RWPE2 (cell line): Measurements from ENCODE around the gene CXorf38.

Source experiments
- ATAC-seq: fragments of 200-7000 bp; cut with Tn5 transposase; 3 replicates; pipeline ENCODE4 v1.9.1; 2021; ENCODE audit warnings: low read depth
- DNase-seq: peaks from one replicate; pipeline ENCODE4 v3.0.0-alpha.2; 2020; ENCODE audit warnings: low spot score
- H3K27ac ChIP-seq: fragments of 450-650 bp; 2 replicates; pipeline ENCODE4 v1.5.1; 2017; ENCODE audit warnings: mild to moderate bottlenecking; ENCODE audit not compliant: poor library complexity, severe bottlenecking
- H3K27me3 ChIP-seq: fragments of 250-450 bp; sonication (Bioruptor Pico); 2 replicates; pipeline ENCODE4 v1.5.1; 2021; ENCODE audit warnings: mild to moderate bottlenecking, moderate library complexity; ENCODE audit not compliant: insufficient read depth, poor library complexity, severe bottlenecking
- H3K36me3 ChIP-seq: fragments of 250-450 bp; sonication (Bioruptor Pico); 2 replicates; pipeline ENCODE4 v1.5.1; 2020; ENCODE audit warnings: low read depth, mild to moderate bottlenecking, moderate library complexity
- H3K4me1 ChIP-seq: fragments of 250-450 bp; sonication (Bioruptor Pico); 2 replicates; pipeline ENCODE4 v1.5.1; 2021; ENCODE audit warnings: mild to moderate bottlenecking, moderate library complexity; ENCODE audit not compliant: insufficient read depth, poor library complexity, severe bottlenecking
- H3K4me3 ChIP-seq: fragments of 250-450 bp; sonication (Bioruptor Pico); 2 replicates; pipeline ENCODE4 v1.5.1; 2021; ENCODE audit warnings: mild to moderate bottlenecking, moderate library complexity; ENCODE audit not compliant: severe bottlenecking
- H3K9me3 ChIP-seq: fragments of 250-450 bp; sonication (Bioruptor Pico); 2 replicates; pipeline ENCODE4 v1.5.1; 2021; ENCODE audit warnings: mild to moderate bottlenecking, moderate library complexity; ENCODE audit not compliant: severe bottlenecking
- TF ChIP-seq, protein P1 (sequence below): fragments of 450-650 bp; IDR thresholded peaks from one replicate; pipeline ENCODE4 v1.5.1; 2017; ENCODE audit warnings: mild to moderate bottlenecking, moderate library complexity; ENCODE audit not compliant: poor library complexity, severe bottlenecking

CXorf38 gene, protein sequence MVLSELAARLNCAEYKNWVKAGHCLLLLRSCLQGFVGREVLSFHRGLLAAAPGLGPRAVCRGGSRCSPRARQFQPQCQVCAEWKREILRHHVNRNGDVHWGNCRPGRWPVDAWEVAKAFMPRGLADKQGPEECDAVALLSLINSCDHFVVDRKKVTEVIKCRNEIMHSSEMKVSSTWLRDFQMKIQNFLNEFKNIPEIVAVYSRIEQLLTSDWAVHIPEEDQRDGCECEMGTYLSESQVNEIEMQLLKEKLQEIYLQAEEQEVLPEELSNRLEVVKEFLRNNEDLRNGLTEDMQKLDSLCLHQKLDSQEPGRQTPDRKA

DNA sequence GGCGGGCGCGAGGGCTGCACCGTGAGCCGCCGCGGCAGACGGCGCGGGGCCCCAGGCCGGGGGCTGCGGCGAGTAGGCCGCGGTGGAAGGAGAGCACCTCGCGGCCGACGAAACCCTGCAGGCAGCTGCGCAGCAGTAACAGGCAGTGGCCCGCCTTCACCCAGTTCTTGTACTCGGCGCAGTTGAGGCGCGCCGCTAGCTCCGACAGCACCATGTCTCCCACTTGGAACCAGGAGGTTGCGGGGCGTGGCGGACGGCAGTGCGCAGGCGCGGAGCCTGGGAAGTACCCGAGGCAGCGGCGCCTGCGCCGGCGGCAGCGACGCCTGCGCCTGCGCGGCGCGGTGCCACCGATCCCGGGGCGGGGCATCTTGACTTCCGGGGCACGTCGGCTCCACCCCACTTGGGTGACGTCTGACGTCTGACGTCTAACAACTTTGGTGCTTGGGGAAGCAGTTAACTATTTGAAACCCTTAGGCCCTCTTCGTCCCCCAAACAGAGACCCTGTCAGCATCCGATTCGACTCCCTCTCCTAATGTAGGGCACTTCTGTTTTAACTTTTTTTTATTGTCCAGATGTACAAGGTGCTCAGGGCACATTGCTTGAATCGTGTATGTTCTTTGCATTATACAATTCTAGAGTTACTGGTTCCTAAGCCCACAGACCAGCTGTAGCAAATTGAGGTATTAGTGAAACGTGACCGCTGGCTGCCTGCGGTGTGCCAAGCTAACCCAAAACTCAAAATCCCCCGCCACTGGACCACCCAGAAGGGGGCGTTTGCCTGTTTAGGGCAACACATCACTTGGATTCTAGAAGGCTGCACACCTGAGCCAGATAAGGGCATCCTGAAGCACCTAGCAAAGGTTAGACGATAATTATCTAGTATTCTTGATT, at the start of gene CXorf38:
Gene CXorf38 (minus strand): TSS at position 255 of the 891 bp plus-strand sequence. CDS start 41 bp downstream, at position 214.
- H3K27ac ChIP-seq = peak within 1 kb of the TSS; percentile 62
- ATAC-seq = peak; percentile 60

DNA sequence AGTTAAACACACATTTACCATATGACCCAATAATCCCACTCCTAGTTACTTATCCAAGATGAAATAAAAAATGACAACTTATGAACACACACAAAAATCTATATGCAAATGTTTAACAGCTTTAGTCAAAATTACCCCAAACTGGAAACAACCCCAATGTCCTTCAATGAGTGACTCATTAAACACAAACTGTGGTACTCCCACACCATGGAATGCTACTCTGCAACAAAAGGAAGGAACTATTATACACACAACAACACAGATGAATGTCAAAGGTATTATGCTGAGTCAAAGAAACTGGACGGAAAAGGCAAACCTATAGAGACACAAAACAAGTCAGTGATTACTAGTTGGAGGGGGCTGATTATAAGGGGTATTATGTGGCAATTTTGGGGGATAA, 47.4 kb upstream of the CXorf38 start:
- Histone ChIP-seq H3K9me3 (no peaks in the 10 kb centered on the region), H3K4me3 (no peak overlapping the region), H3K27ac (no peak overlapping the region), H3K27me3 (no peaks in the 10 kb centered on the region), H3K4me1 (no peaks in the 10 kb centered on the region), H3K36me3 (peaks cover 25% of the 10 kb centered on the region)
- TF ChIP-seq, protein P1, sequence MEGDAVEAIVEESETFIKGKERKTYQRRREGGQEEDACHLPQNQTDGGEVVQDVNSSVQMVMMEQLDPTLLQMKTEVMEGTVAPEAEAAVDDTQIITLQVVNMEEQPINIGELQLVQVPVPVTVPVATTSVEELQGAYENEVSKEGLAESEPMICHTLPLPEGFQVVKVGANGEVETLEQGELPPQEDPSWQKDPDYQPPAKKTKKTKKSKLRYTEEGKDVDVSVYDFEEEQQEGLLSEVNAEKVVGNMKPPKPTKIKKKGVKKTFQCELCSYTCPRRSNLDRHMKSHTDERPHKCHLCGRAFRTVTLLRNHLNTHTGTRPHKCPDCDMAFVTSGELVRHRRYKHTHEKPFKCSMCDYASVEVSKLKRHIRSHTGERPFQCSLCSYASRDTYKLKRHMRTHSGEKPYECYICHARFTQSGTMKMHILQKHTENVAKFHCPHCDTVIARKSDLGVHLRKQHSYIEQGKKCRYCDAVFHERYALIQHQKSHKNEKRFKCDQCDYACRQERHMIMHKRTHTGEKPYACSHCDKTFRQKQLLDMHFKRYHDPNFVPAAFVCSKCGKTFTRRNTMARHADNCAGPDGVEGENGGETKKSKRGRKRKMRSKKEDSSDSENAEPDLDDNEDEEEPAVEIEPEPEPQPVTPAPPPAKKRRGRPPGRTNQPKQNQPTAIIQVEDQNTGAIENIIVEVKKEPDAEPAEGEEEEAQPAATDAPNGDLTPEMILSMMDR = no peak
- DNase-seq (no peak), ATAC-seq (no peak)

More for the DNA sequence above, at the start of gene CXorf38:
- Histone ChIP-seq H3K27me3 (no peaks in the 10 kb centered on the region), H3K4me1 (no peaks in the 10 kb centered on the region), H3K4me3 (peak within 1 kb of the TSS; percentile 86), H3K9me3 (no peaks in the 10 kb centered on the region), H3K36me3 (peaks cover 13% of the 10 kb centered on the region)
- TF ChIP-seq, protein P1 = no peak
- peak; percentile 57 for DNase-seq

DNA sequence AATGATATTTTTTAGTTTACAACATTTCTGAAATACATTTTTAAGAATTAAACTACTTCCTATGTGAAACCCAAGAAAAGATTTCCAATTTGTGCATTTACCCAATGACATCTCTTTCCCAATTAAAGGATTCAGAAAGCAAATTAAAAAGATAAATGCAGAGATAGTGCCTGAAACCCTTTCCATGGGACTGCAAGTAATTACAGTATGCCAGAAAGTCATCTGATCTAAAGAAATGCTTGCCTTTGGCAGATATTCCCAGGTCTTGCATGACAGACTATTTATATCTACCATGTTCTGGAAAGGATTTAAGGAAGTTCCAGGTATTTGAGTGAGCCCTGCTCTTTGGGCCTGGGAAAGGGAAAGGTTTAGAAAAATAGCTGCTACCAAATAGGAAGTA, 41.6 kb upstream of the CXorf38 start:
- Histone ChIP-seq H3K4me3 (no peak overlapping the region), H3K36me3 (peaks cover 17% of the 10 kb centered on the region)
- TF ChIP-seq, protein P1 = no peak

DNA sequence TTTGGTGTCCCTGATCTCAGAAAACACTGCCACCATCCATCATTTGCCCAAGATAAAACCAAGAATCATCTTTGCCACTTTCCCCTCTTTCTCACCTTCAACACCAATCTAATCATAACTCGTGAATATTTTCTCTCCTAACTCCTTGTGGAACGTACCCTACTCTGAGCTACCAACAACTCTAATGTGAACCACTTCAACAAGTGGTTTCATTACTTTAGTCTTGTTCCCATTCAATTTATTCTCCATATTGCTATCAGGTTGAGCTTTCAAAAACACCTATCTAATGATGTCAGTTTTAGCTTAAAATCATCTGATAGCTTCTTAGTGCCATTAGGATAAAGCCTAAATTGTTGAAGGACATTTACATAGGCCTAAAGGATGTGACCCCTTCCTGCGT, 39.8 kb upstream of the CXorf38 start:
- no peak for ATAC-seq
- TF ChIP-seq, protein P1 = no peak
- no peaks in the 10 kb centered on the region for H3K27me3 ChIP-seq

More for the DNA sequence above, 41.6 kb upstream of the CXorf38 start:
- ATAC-seq (no peak), DNase-seq (no peak)
- H3K27ac ChIP-seq = no peak overlapping the region
- H3K4me1 ChIP-seq = no peaks in the 10 kb centered on the region
- no peaks in the 10 kb centered on the region for H3K9me3 ChIP-seq
- H3K27me3 ChIP-seq = no peaks in the 10 kb centered on the region

More for the DNA sequence above, 39.8 kb upstream of the CXorf38 start:
- Histone ChIP-seq H3K27ac (no peak overlapping the region), H3K9me3 (no peaks in the 10 kb centered on the region), H3K4me3 (no peak overlapping the region), H3K4me1 (no peaks in the 10 kb centered on the region), H3K36me3 (peaks cover 10% of the 10 kb centered on the region; the same call in 1 of the 2 replicates)
- DNase-seq = no peak
